HepG2 (cell line): ENCODE results near the gene CD72. TPM values are rescaled to one million over a fixed set of nuclear protein-coding genes. Genes with fewer than 3 reads are reported as not detected.

ENCODE experiments used
- ATAC-seq: fragments of 200-7000 bp; cut with Tn5 transposase; 3 replicates; pipeline ENCODE4 v1.9.1; 2020; ENCODE audit warnings: mild to moderate bottlenecking, moderate library complexity
- BruUV-seq: library from RNA; stranded (reverse); fragments of 400-500 nt; replicated peaks from 2 replicates; lab custom pipeline; 2021; lab: Mats Ljungman, UMichigan
- CTCF ChIA-PET: fragments of 300-600 bp; formaldehyde crosslinking; extraction: SDS; loops from one replicate; lab custom pipeline; 2021; ENCODE audit warnings: low total read pairs, inconsistent platforms, low intra/inter-chr PET ratio; lab: Yijun Ruan, JAX
- POLR2A ChIA-PET: fragments of 350-600 bp; sonication (Branson Sonifier 250); formaldehyde crosslinking; loops from one replicate; lab custom pipeline; 2020; ENCODE audit warnings: antibody characterized with exemption, inconsistent platforms; lab: Yijun Ruan, JAX
- DNase-seq: peaks from one replicate; pipeline ENCODE4 v3.0.0-alpha.2; 2015; ENCODE audit warnings: low spot score
- FAIRE-seq: peaks from 3 replicates; lab custom pipeline; 2011; peaks lifted over from hg19 to GRCh38; lab: Jason Lieb, UNC
- H2AFZ ChIP-seq: one replicate; pipeline ENCODE4 v1.6.1; 2011; ENCODE audit warnings: low read length, inconsistent platforms
- H3K27ac ChIP-seq: fragments of 300-600 bp; 3 replicates; pipeline ENCODE4 v1.8.0; 2011; ENCODE audit warnings: mixed run types, mild to moderate bottlenecking, mixed read lengths, low read length, inconsistent platforms; ENCODE audit not compliant: insufficient read depth; ENCODE audit errors: extremely low read length
- H3K27me3 ChIP-seq, 2 experiments: fragments of 200-600 bp in 1 of 2; 2 replicates in 1 of 2; 3 replicates in 1 of 2; pipeline versions ENCODE4 v1.6.0 to v1.8.0; 2011; ENCODE audit warnings: low read length in 2 of 2, mild to moderate bottlenecking in 2 of 2, moderate library complexity in 2 of 2, inconsistent platforms in 1 of 2; ENCODE audit not compliant: insufficient read depth in 2 of 2, control insufficient read depth in 1 of 2
- H3K36me3 ChIP-seq, 2 experiments: fragments of 200-600 bp in 1 of 2; replicated peaks in 1 of 2; 2 replicates in 1 of 2; 3 replicates in 1 of 2; pipeline versions ENCODE4 v1.5.1 to v1.8.0; 2011; ENCODE audit warnings: low read length in 2 of 2, inconsistent platforms in 1 of 2; ENCODE audit not compliant: insufficient read depth in 2 of 2, control insufficient read depth in 1 of 2
- H3K4me1 ChIP-seq: 2 replicates; pipeline ENCODE4 v1.5.1; 2012; ENCODE audit warnings: low read length, inconsistent platforms; ENCODE audit not compliant: insufficient read depth
- H3K4me2 ChIP-seq: 2 replicates; pipeline ENCODE4 v1.6.0; 2011; ENCODE audit warnings: low read depth, low read length, inconsistent platforms
- H3K4me3 ChIP-seq, 3 experiments: fragments of 200-600 bp in 1 of 3; sonication (generic), shearing (Covaris generic) in 1 of 3; replicated peaks in 1 of 3; 2 replicates each; pipeline ENCODE4 v1.5.1; 2011 to 2016; ENCODE audit warnings: low read length in 3 of 3, inconsistent platforms in 2 of 3, low read depth in 2 of 3, mild to moderate bottlenecking in 2 of 3, control low read depth in 1 of 3, mixed read lengths in 1 of 3; ENCODE audit not compliant: insufficient read depth in 1 of 3
- H3K79me2 ChIP-seq: one replicate; pipeline ENCODE4 v1.6.1; 2011; ENCODE audit warnings: low read length, inconsistent platforms; ENCODE audit not compliant: insufficient read depth
- H3K9ac ChIP-seq: 2 replicates; pipeline ENCODE4 v1.6.0; 2011; ENCODE audit warnings: mild to moderate bottlenecking, low read depth, low read length, inconsistent platforms; ENCODE audit not compliant: insufficient read depth
- H3K9me3 ChIP-seq: 2 replicates; pipeline ENCODE4 v1.5.1; 2012; ENCODE audit warnings: mild to moderate bottlenecking, low read length
- H4K20me1 ChIP-seq: 2 replicates; pipeline ENCODE4 v1.6.0; 2011; ENCODE audit warnings: inconsistent platforms, mild to moderate bottlenecking, low read length, moderate library complexity; ENCODE audit not compliant: insufficient read depth
- ZBTB44 ChIP-seq: sonication (generic); formaldehyde crosslinking; IDR thresholded peaks from 2 replicates; pipeline ENCODE4 v1.4.0; 2020; ENCODE audit warnings: missing genetic modification reagents
- ZFYVE20 ChIP-seq: sonication (generic); formaldehyde crosslinking; IDR thresholded peaks from 2 replicates; pipeline ENCODE4 v1.8.0; 2023; ENCODE audit warnings: low read depth, mild to moderate bottlenecking, moderate library complexity, missing genetic modification reagents, borderline replicate concordance
- ZNF513 ChIP-seq: sonication (generic); formaldehyde crosslinking; conservative IDR thresholded peaks from 2 replicates; pipeline ENCODE4 v1.5.0; 2020; ENCODE audit warnings: missing genetic modification reagents
- WGBS: methylation state at CpG from one replicate; pipeline ENCODE4 v1.1.6; 2017; ENCODE audit warnings: low lambda C conversion rate; 5-methylcytosine and 5-hydroxymethylcytosine counted together
- in situ Hi-C: cut with HindIII; loops from 2 replicates; pipeline ENCODE4 v1.10.0; 2017; ENCODE audit warnings: low pct_unique_long_range_greater_than_20kb; ENCODE audit not compliant: extremely low pct_ligation_motif_present
- intact Hi-C: fragments of 100-400 bp; cut with micrococcal nuclease; formaldehyde crosslinking; loops from one replicate; pipeline ENCODE4 v1.10.0; 2022; ENCODE audit not compliant: unreplicated experiment
- polyA plus RNA-seq, 8 experiments: library from polyadenylated mRNA; depleted of rRNA in 3 of 8; stranded (reverse) in 7 of 8; unstranded in 1 of 8; fragments of >200 nt; fragmentation: Illumina TruSeq in 4 of 8; extraction: Trizol in 4 of 8; gene quantifications; 2 replicates each; pipeline versions ENCODE4 v1.2.1 to v1.2.3, GENCODE V29; 2011 to 2016; ENCODE audit warnings: low read depth in 4 of 8, missing spikeins in 1 of 8, mixed read lengths in 1 of 8; ENCODE audit not compliant: insufficient read depth in 1 of 8
- total RNA-seq, 5 experiments: library from RNA; depleted of rRNA; stranded (reverse); fragments of >200 nt; fragmentation: Illumina TruSeq; extraction: Trizol; gene quantifications; 2 replicates each; pipeline ENCODE4 v1.2.3, GENCODE V29; 2016; ENCODE audit warnings: low read depth in 1 of 5
- TF ChIP-seq, protein P1 (sequence below): IDR thresholded peaks from 2 replicates; pipeline ENCODE4 v1.6.1; 2018; ENCODE audit warnings: missing genetic modification reagents
- TF ChIP-seq, protein P2 (sequence below): IDR thresholded peaks from 2 replicates; pipeline ENCODE4 v1.6.1; 2016; ENCODE audit warnings: mild to moderate bottlenecking

Gene CD72
- total and polyA plus RNA-seq, 2 of the 13 experiments (the other 11 are each of a cell fraction or from before 2014, with no cell fraction given) = 0.18 to 1.1 TPM

GRCh38 chr9:35562895-35563780 lies 55.1 kb downstream of the CD72 start (continued):
- no peak for TF ChIP-seq ZNF513
- no peak for TF ChIP-seq ZFYVE20 (CRISPR knock-in tag)

DNA sequence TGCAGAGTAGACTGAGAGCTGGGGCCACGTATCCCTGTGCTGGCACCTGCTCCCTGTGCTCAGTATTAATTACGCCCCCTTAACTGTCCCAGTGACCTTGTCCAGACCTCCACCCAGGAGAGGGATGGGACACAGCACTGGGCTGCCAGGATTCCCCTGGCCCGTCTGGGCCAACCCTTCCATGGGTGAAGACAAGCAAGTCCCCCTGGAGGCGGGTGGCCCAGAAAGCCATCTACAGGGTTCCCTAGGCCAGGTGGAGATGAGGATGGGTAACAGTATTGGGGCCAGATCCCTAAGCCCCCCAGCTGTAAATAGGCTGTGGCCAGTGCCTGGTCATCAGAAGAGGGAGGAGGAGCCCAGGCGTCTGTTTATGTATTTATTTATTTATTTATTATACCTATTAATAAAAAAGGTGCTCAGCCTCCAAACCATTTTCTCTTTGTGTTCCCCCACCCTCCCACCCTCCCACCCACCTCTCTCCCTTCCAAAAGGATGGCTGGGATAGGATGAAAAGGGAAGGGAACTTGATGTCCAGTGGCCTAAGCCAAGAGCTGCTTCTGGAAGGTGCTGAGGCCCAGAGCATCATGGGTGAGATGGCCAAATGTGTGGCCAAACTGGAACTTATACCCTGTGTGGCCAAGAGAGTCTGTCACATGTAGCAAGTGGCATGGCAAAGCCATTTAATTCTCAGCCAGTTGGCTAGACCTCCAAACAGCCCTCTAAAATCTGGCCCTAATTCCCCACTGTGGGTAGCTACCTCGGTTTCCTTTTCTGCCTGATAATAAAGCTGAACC lies 56.5 kb downstream of the CD72 start:
- Histone ChIP-seq H4K20me1 (no peaks in the 10 kb centered on the region), H3K4me1 (peaks cover 14% of the 10 kb centered on the region), H3K4me3 (no peak overlapping the region), H3K4me2 (no peak overlapping the region), H3K9me3 (no peaks in the 10 kb centered on the region), H2AFZ (no peak overlapping the region), H3K27me3 (no peaks in the 10 kb centered on the region), H3K9ac (no peak overlapping the region), H3K27ac (no peak overlapping the region), H3K79me2 (no peaks in the 10 kb centered on the region), H3K36me3 (peaks cover 0 to 7% of the 10 kb centered on the region in 2 experiments; a peak in 4 of 5 replicates)
- ChIA-PET CTCF (no interaction called here), POLR2A (no interaction called here)
- DNase-seq (no peak), FAIRE-seq (no peak), ATAC-seq (no peak)
- intact Hi-C loops = loop anchor here (5.0 kb wide), 1 partner anchor 36 kb away; no protein-coding TSS in a partner anchor
- in situ Hi-C loops = loop anchor here (5.0 kb wide), 1 partner anchor 36 kb away; no protein-coding TSS in a partner anchor
- no TSS peak for BruUV-seq
- TF ChIP-seq, protein P1, sequence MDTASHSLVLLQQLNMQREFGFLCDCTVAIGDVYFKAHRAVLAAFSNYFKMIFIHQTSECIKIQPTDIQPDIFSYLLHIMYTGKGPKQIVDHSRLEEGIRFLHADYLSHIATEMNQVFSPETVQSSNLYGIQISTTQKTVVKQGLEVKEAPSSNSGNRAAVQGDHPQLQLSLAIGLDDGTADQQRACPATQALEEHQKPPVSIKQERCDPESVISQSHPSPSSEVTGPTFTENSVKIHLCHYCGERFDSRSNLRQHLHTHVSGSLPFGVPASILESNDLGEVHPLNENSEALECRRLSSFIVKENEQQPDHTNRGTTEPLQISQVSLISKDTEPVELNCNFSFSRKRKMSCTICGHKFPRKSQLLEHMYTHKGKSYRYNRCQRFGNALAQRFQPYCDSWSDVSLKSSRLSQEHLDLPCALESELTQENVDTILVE = no peak
- TF ChIP-seq, protein P2, sequence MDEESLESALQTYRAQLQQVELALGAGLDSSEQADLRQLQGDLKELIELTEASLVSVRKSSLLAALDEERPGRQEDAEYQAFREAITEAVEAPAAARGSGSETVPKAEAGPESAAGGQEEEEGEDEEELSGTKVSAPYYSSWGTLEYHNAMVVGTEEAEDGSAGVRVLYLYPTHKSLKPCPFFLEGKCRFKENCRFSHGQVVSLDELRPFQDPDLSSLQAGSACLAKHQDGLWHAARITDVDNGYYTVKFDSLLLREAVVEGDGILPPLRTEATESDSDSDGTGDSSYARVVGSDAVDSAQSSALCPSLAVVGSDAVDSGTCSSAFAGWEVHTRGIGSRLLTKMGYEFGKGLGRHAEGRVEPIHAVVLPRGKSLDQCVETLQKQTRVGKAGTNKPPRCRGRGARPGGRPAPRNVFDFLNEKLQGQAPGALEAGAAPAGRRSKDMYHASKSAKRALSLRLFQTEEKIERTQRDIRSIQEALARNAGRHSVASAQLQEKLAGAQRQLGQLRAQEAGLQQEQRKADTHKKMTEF (CRISPR knock-in tag) = no peak
- TF ChIP-seq ZBTB44 (CRISPR knock-in tag) = no peak
- WGBS = 100% methylated on average over 3 of the region's 6 CpGs
